ENCODE data around the gene CAB39. TPM values are rescaled to one million over a fixed set of nuclear protein-coding genes. Genes with fewer than 3 reads are reported as not detected.

The CAB39 gene
- total and polyA plus RNA-seq, 2 donors (not counting 3 experiments of a cell fraction or from before 2014, with no cell fraction given) = 25.7 to 53.7 TPM

DNA sequence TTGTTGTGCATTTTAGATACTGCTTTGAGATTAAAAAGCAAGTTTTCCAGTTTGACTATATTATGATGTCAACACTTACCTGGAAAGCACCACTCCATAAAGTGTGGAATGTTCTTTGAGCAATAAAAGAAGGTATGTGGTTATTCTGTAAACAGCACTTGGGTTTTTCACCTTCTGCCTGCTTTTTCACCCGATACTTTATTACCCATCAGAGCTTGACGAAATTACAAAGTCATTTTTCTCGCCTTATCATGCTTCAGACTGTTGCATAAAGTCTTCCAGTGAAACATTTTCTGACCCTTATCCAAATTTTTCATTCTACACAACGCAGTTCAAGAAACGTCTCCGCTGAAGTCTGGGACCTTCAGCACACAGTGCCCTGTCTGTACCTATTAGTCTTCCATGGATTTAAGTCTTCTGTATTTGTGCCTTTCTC lies 25.2 kb downstream of the CAB39 start:
- Histone ChIP-seq H3K4me3 (replicated peaks in 1 of 3; ENCODE audit: insufficient read depth in 1 of 3, low read depth in 1 of 3, low read length in 3 of 3) (no peak overlapping the region), H4K20me1 (replicated peaks; ENCODE audit: control insufficient read depth, extremely low read depth, insufficient read depth, low read length) (peaks cover 2% of the 10 kb centered on the region), H3K79me2 (ENCODE audit: control insufficient read depth, insufficient read depth, low read length) (peaks cover 91% of the 10 kb centered on the region), H3K27ac (ENCODE audit: insufficient read depth, low read depth, low read length) (no peak overlapping the region), H3K9me1 (replicated peaks; ENCODE audit: control insufficient read depth, extremely low read depth, insufficient read depth, low read length) (peaks cover 2% of the 10 kb centered on the region), H3K4me2 (ENCODE audit: insufficient read depth, low read length) (no peak overlapping the region), H3K9ac (replicated peaks; ENCODE audit: extremely low read depth, insufficient read depth, low read length) (no peak overlapping the region), H3K27me3 (ENCODE audit: control insufficient read depth in 2 of 2, insufficient read depth in 2 of 2, low read length in 2 of 2) (no peaks in the 10 kb centered on the region), H3K36me3 (ENCODE audit: control insufficient read depth in 2 of 2, extremely low read depth in 1 of 2, insufficient read depth in 2 of 2, low read length in 2 of 2) (peaks cover 0 to 4% of the 10 kb centered on the region in 2 experiments), H2AFZ (ENCODE audit: low read depth, low read length) (no peak overlapping the region), H3K4me1 (ENCODE audit: control insufficient read depth, extremely low read depth, insufficient read depth, low read length) (no peaks in the 10 kb centered on the region), H3K9me3 (replicated peaks; ENCODE audit: control insufficient read depth, insufficient read depth, low read length) (no peaks in the 10 kb centered on the region)
- TF ChIP-seq EZH2 (IDR thresholded peaks at IDR 0.05; ENCODE audit: borderline replicate concordance, low read depth, low read length, severe bottlenecking) = no peak
- TF ChIP-seq, protein P1, sequence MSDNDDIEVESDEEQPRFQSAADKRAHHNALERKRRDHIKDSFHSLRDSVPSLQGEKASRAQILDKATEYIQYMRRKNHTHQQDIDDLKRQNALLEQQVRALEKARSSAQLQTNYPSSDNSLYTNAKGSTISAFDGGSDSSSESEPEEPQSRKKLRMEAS (IDR thresholded peaks at IDR 0.05; ENCODE audit: insufficient read depth, insufficient read length) = no peak
- TF ChIP-seq GATA2 (IDR thresholded peaks at IDR 0.05; ENCODE audit: insufficient read depth, insufficient read length, low read depth, low read length) = no peak
- TF ChIP-seq JUN (IDR thresholded peaks at IDR 0.05; ENCODE audit: borderline replicate concordance, insufficient read depth, insufficient read length, low read depth) = no peak
- no peak for TF ChIP-seq POLR2AphosphoS5 (IDR thresholded peaks at IDR 0.05; ENCODE audit: insufficient read depth, low read depth, low read length)
- no peak for TF ChIP-seq POLR2A (IDR thresholded peaks at IDR 0.05; ENCODE audit: low read depth, low read length)
- no peak for TF ChIP-seq MYC (IDR thresholded peaks at IDR 0.05; ENCODE audit: low read depth, low read length)
- TF ChIP-seq, protein P2, sequence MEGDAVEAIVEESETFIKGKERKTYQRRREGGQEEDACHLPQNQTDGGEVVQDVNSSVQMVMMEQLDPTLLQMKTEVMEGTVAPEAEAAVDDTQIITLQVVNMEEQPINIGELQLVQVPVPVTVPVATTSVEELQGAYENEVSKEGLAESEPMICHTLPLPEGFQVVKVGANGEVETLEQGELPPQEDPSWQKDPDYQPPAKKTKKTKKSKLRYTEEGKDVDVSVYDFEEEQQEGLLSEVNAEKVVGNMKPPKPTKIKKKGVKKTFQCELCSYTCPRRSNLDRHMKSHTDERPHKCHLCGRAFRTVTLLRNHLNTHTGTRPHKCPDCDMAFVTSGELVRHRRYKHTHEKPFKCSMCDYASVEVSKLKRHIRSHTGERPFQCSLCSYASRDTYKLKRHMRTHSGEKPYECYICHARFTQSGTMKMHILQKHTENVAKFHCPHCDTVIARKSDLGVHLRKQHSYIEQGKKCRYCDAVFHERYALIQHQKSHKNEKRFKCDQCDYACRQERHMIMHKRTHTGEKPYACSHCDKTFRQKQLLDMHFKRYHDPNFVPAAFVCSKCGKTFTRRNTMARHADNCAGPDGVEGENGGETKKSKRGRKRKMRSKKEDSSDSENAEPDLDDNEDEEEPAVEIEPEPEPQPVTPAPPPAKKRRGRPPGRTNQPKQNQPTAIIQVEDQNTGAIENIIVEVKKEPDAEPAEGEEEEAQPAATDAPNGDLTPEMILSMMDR (IDR thresholded peaks at IDR 0.05; ENCODE audit: extremely low read depth in 1 of 2, insufficient read depth in 1 of 2, low read depth in 1 of 2, low read length in 2 of 2) = no peak
- FAIRE-seq (no peak), DNase-seq (ENCODE audit: low read depth, low spot score) (no peak)
- dilution Hi-C loops (cut with MboI; ENCODE audit: extremely low pct_ligation_motif_present, low sequenced_read_pairs) (no loop called here), intact Hi-C loops (cut with micrococcal nuclease) (no loop called here)
- POLR2A ChIA-PET = no interaction called here
- CTCF ChIA-PET = interaction anchor here (1.3 to 1.7 kb wide), 3 partner anchors 19 to 60 kb away, joined by 3 to 6 read pairs (median 4); no protein-coding TSS in a partner anchor
- BruUV-seq (replicated peaks) = no TSS peak

All from endothelial cell of umbilical vein (primary cell).